H9 (cell line): ENCODE measurements around the gene TMEM108. TPM values are rescaled to one million over a fixed set of nuclear protein-coding genes. Genes with fewer than 3 reads are reported as not detected.

ENCODE experiments used
- DNase-seq: peaks from one replicate; pipeline ENCODE4 v3.0.0-alpha.2; 2017
- H2AFZ ChIP-seq: one replicate; pipeline ENCODE4 v1.6.1; 2013; ENCODE audit warnings: mild to moderate bottlenecking, low read length, control low read depth, moderate library complexity
- H2AK5ac ChIP-seq: 2 replicates; pipeline ENCODE4 v1.6.1; 2013; ENCODE audit warnings: low read length, control low read depth, mixed read lengths; ENCODE audit not compliant: insufficient read length
- H2BK120ac ChIP-seq: one replicate; pipeline ENCODE4 v1.6.1; 2013; ENCODE audit warnings: low read depth, mild to moderate bottlenecking, low read length, control low read depth, inconsistent platforms; ENCODE audit not compliant: poor library complexity, severe bottlenecking
- H2BK12ac ChIP-seq: 2 replicates; pipeline ENCODE4 v1.6.1; 2013; ENCODE audit warnings: low read length, control low read depth, mixed read lengths, low read depth; ENCODE audit not compliant: insufficient read length
- H2BK15ac ChIP-seq: 2 replicates; pipeline ENCODE4 v1.6.1; 2013; ENCODE audit warnings: low read depth, low read length, control low read depth
- H2BK20ac ChIP-seq: one replicate; pipeline ENCODE4 v1.6.1; 2013; ENCODE audit warnings: low read depth, mild to moderate bottlenecking, low read length, control low read depth, inconsistent platforms; ENCODE audit not compliant: poor library complexity, severe bottlenecking
- H2BK5ac ChIP-seq: 2 replicates; pipeline ENCODE4 v1.6.1; 2013; ENCODE audit warnings: low read length, control low read depth, mixed read lengths; ENCODE audit not compliant: insufficient read length
- H3K14ac ChIP-seq: 2 replicates; pipeline ENCODE4 v1.6.1; 2013; ENCODE audit warnings: low read length, control low read depth; ENCODE audit not compliant: insufficient read depth
- H3K18ac ChIP-seq: 2 replicates; pipeline ENCODE4 v1.6.1; 2013; ENCODE audit warnings: low read depth, mild to moderate bottlenecking, mixed read lengths, low read length, control low read depth; ENCODE audit not compliant: insufficient read length
- H3K23ac ChIP-seq: 2 replicates; pipeline ENCODE4 v1.6.1; 2013; ENCODE audit warnings: low read length, control low read depth, mixed read lengths, low read depth; ENCODE audit not compliant: insufficient read length
- H3K23me2 ChIP-seq: 2 replicates; pipeline ENCODE4 v1.6.1; 2013; ENCODE audit warnings: low read depth, mild to moderate bottlenecking, mixed read lengths, low read length, control low read depth; ENCODE audit not compliant: insufficient read length, poor library complexity, severe bottlenecking
- H3K27ac ChIP-seq: 2 replicates; pipeline ENCODE4 v1.5.1; 2013; ENCODE audit warnings: low read length, control low read depth, mixed read lengths, low read depth; ENCODE audit not compliant: insufficient read length
- H3K27me3 ChIP-seq: 2 replicates; pipeline ENCODE4 v1.6.1; 2013; ENCODE audit warnings: low read length, control low read depth, inconsistent platforms; ENCODE audit not compliant: insufficient read depth
- H3K4ac ChIP-seq: 2 replicates; pipeline ENCODE4 v1.6.1; 2013; ENCODE audit warnings: low read depth, mild to moderate bottlenecking, control low read depth, inconsistent platforms, low read length, moderate library complexity
- H3K4me1 ChIP-seq: 2 replicates; pipeline ENCODE4 v1.6.1; 2013; ENCODE audit warnings: low read length, control low read depth, inconsistent platforms; ENCODE audit not compliant: insufficient read depth
- H3K4me2 ChIP-seq: 2 replicates; pipeline ENCODE4 v1.6.1; 2013; ENCODE audit warnings: low read length, control low read depth, mixed read lengths; ENCODE audit not compliant: insufficient read length, insufficient read depth
- H3K56ac ChIP-seq: 2 replicates; pipeline ENCODE4 v1.6.1; 2013; ENCODE audit warnings: low read depth, mild to moderate bottlenecking, mixed read lengths, low read length, control low read depth; ENCODE audit not compliant: insufficient read length
- H3K79me1 ChIP-seq: 2 replicates; pipeline ENCODE4 v1.6.1; 2013; ENCODE audit warnings: low read depth, mild to moderate bottlenecking, moderate library complexity, low read length, control low read depth, inconsistent platforms; ENCODE audit not compliant: insufficient read depth, poor library complexity, severe bottlenecking
- H3K79me2 ChIP-seq: 2 replicates; pipeline ENCODE4 v1.6.1; 2013; ENCODE audit warnings: low read length, control low read depth, inconsistent platforms; ENCODE audit not compliant: insufficient read depth
- H3K9ac ChIP-seq: 2 replicates; pipeline ENCODE4 v1.6.1; 2013; ENCODE audit warnings: low read length, control low read depth, mixed read lengths; ENCODE audit not compliant: insufficient read length; ENCODE audit errors: extremely low read depth
- H3K9me3 ChIP-seq: one replicate; pipeline ENCODE4 v1.6.1; 2013; ENCODE audit warnings: low read depth, low read length, inconsistent platforms; ENCODE audit not compliant: control insufficient read depth
- H3T11ph ChIP-seq: one replicate; pipeline ENCODE4 v1.6.1; 2013; ENCODE audit warnings: mild to moderate bottlenecking, low read length, control low read depth, inconsistent platforms
- H4K20me1 ChIP-seq: one replicate; pipeline ENCODE4 v1.6.1; 2013; ENCODE audit not compliant: control insufficient read depth, insufficient read length, insufficient read depth
- H4K5ac ChIP-seq: 2 replicates; pipeline ENCODE4 v1.6.1; 2013; ENCODE audit warnings: low read depth, mild to moderate bottlenecking, mixed read lengths, low read length, control low read depth; ENCODE audit not compliant: insufficient read length
- H4K8ac ChIP-seq: replicated peaks from 2 replicates; pipeline ENCODE4 v1.6.1; 2013; ENCODE audit warnings: low read length, control low read depth, mixed read lengths, low read depth; ENCODE audit not compliant: insufficient read length
- H4K91ac ChIP-seq: 2 replicates; pipeline ENCODE4 v1.6.1; 2013; ENCODE audit warnings: low read depth, mild to moderate bottlenecking, moderate library complexity, mixed read lengths, low read length, control low read depth; ENCODE audit not compliant: insufficient read length
- H3K27ac Mint-ChIP-seq, 3 experiments: 2 replicates in 2 of 3; 3 replicates in 1 of 3; pipeline ENCODE4 v1.8.0; 2020 to 2021; ENCODE audit warnings: mixed read lengths in 3 of 3, mild to moderate bottlenecking in 1 of 3, moderate library complexity in 1 of 3
- H3K27me3 Mint-ChIP-seq: 2 replicates; pipeline ENCODE4 v1.8.0; 2021; ENCODE audit warnings: low read depth, mild to moderate bottlenecking, moderate library complexity, mixed read lengths
- H3K36me3 Mint-ChIP-seq, 3 experiments: 2 replicates in 2 of 3; 3 replicates in 1 of 3; pipeline ENCODE4 v1.8.0; 2020 to 2021; ENCODE audit warnings: low read depth in 3 of 3, mixed read lengths in 3 of 3; ENCODE audit not compliant: insufficient read depth in 1 of 3
- H3K4me1 Mint-ChIP-seq, 2 experiments: 2 replicates each; pipeline ENCODE4 v1.8.0; 2020; ENCODE audit warnings: mixed read lengths in 2 of 2
- H3K4me3 Mint-ChIP-seq, 2 experiments: 2 replicates in 1 of 2; 3 replicates in 1 of 2; pipeline ENCODE4 v1.8.0; 2020 to 2021; ENCODE audit warnings: mild to moderate bottlenecking in 2 of 2, mixed read lengths in 2 of 2, moderate library complexity in 1 of 2
- H3K9me3 Mint-ChIP-seq, 2 experiments: 2 replicates in 1 of 2; 3 replicates in 1 of 2; pipeline ENCODE4 v1.8.0; 2020; ENCODE audit warnings: mild to moderate bottlenecking in 2 of 2, mixed read lengths in 2 of 2, moderate library complexity in 1 of 2
- CTCF ChIP-seq: fragments of 200-600 bp; sonication (generic); conservative IDR thresholded peaks from 3 replicates; pipeline ENCODE4 v1.8.0; 2021; ENCODE audit warnings: antibody characterized with exemption, mild to moderate bottlenecking
- WGBS: extraction: QIAGEN DNeasy Blood & Tissue Kit; methylation state at CpG from one replicate; pipeline ENCODE4 v1.1.7; 2013; ENCODE audit warnings: missing lambda C conversion rate, low lambda C conversion rate, mixed read lengths; ENCODE audit not compliant: insufficient read length; ENCODE audit errors: extremely low coverage; 5-methylcytosine and 5-hydroxymethylcytosine counted together
- total RNA-seq: library from RNA; stranded (reverse); gene quantifications from 2 replicates; pipeline ENCODE4 v1.2.1, GENCODE V29; 2021

Gene TMEM108
- total RNA-seq, 1 experiment from 2014 or later, result 5.0 TPM

GRCh38 chr3:133158686-133159085 is 120.5 kb downstream of the TMEM108 start:
- H3K27me3 Mint-ChIP-seq, result no peaks in the 10 kb centered on the region
- no peak overlapping the region for H3K14ac ChIP-seq
- no peak overlapping the region for H2BK5ac ChIP-seq
- H3K9ac ChIP-seq, result no peak overlapping the region
- H3K4me3 Mint-ChIP-seq, result no peak overlapping the region
- TF ChIP-seq CTCF, result no peak
- no CpG with 5 or more reads among the region's 1 CpG for WGBS
- no peak overlapping the region for H3K4ac ChIP-seq
- H3K18ac ChIP-seq, result no peak overlapping the region
- no peak overlapping the region for H3T11ph ChIP-seq
- no peak overlapping the region; a peak in 1 of 7 replicates for H3K27ac Mint-ChIP-seq
- H3K79me1 ChIP-seq, result no peaks in the 10 kb centered on the region
- no peak overlapping the region for H4K8ac ChIP-seq
- H4K5ac ChIP-seq, result no peak overlapping the region
- H4K91ac ChIP-seq, result no peak overlapping the region
- peaks cover 0 to 4% (median 2%) of the 10 kb centered on the region in 3 experiments; a peak in 3 of 7 replicates for H3K36me3 Mint-ChIP-seq
- no peak overlapping the region for H2AK5ac ChIP-seq
- H2AFZ ChIP-seq, result no peak overlapping the region
- no peak overlapping the region for H3K27ac ChIP-seq
- no peak overlapping the region for H2BK20ac ChIP-seq
- H2BK12ac ChIP-seq, result no peak overlapping the region
- H3K4me2 ChIP-seq, result no peak overlapping the region
- H3K27me3 ChIP-seq, result no peaks in the 10 kb centered on the region
- no peaks in the 10 kb centered on the region for H3K9me3 ChIP-seq
- H4K20me1 ChIP-seq, result no peaks in the 10 kb centered on the region
- H3K56ac ChIP-seq, result no peak overlapping the region
- peaks cover 0 to 3% of the 10 kb centered on the region in 2 experiments; a peak in 1 of 5 replicates for H3K9me3 Mint-ChIP-seq
- no peak overlapping the region for H2BK120ac ChIP-seq
- H3K79me2 ChIP-seq, result no peaks in the 10 kb centered on the region
- no peaks in the 10 kb centered on the region for H3K4me1 ChIP-seq
- no peaks in the 10 kb centered on the region for H3K4me1 Mint-ChIP-seq
- no peak overlapping the region for H3K23ac ChIP-seq
- H3K23me2 ChIP-seq, result no peaks in the 10 kb centered on the region
- DNase-seq, result no peak
- H2BK15ac ChIP-seq, result no peak overlapping the region
